Heart left ventricle (tissue), 13 donors: Measurements from ENCODE around the gene ENPP3.

Experiments
- POLR2A ChIP-seq, 2 donors: fragments of 450-650 bp; IDR thresholded peaks; one replicate each; pipeline ENCODE4 v1.6.1; 2017; ENCODE audit warnings: antibody characterized with exemption in 2 of 2, mild to moderate bottlenecking in 2 of 2, moderate library complexity in 2 of 2
- TF ChIP-seq, protein P1 (sequence below), 12 donors: fragments of 200-600 bp; sonication (generic) in 4 of 12; IDR thresholded peaks; one replicate each; pipeline versions ENCODE4 v1.5.0 to v1.8.0; 2018 to 2022; ENCODE audit warnings: antibody characterized with exemption in 12 of 12, mild to moderate bottlenecking in 5 of 12
- donor health status: ischemic (EF 13 %, LVEDD 7.1; RV severe dilation, severe dysfunction).
- donor health status: DM: no; HTN: yes; CAD: no.
- donor health status: DM: no; HTN: no; CAD: no.
- donor health status: ischemic (EF 25% LVEDD 6.9; RV normal size, moderate dysfunction).
- donor health status: ischemic (EF 25% LVEDD 5.7; RV mildly dilated, moderate dysfunction).
- donor health status: ischemic (EF 35%, LVEDD 5.7; RV mildly dilated, moderate dysfunction).
- donor health status: nonischemic (EF 11% LVEDD 7.7; RV severe dilation, severe dysfunction).
- donor health status: DM: yes; HTN: yes; CAD: no.
- donor health status: PGD.
- donor health status: ischemic (EF 29% LVEDD 5.4; RV normal size, mild dysfunction).
- donor health status: nonischemic (EF 23%, LVEDD 6.1; RV moderate dilation, normal function).

DNA sequence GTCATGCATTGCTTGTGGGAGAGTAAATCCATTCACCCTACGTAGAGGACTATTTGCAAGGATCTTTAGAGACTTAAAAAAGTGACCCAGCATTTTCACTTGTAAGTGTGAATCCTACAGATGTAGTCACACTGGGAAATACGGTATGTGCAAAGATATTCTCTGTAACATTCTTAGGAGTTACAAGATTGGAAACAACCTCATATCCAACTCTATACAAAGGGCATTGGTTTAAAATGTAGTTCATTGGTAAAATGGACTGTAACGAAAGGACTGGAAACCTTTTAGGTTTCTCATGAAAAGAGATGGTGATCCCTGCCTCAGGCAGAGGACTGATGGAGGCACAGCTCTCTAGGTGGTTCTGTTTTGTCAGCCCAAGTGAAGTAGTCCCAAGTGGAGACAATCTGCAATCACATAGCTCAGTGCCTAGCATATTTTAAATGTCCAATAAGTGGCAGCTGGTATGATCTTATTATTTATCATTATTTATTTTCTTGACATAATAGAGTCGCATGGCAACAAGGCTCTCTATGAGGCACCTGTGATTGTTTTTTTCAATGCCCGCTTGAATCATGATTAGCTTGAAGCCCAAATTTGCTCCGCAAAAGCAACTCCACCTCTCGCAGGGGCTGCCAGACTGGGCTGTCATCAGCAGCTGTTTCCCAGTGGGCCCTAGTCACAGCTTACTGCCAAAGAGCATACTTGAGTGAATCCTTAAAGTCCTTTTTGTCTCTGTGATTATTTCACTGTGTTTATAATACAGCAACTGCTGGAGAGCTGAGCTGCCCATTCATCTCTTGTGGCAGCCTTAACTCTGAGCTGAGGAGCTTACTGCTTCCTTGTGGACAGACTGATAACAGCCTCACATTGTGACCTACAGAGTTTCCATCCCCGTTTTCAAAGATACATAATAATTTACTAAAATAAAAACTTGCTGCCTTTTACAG, 150.9 kb downstream of the ENPP3 start:
- TF ChIP-seq POLR2A (IDR thresholded peaks at IDR 0.05) = no peak
- TF ChIP-seq, protein P1, sequence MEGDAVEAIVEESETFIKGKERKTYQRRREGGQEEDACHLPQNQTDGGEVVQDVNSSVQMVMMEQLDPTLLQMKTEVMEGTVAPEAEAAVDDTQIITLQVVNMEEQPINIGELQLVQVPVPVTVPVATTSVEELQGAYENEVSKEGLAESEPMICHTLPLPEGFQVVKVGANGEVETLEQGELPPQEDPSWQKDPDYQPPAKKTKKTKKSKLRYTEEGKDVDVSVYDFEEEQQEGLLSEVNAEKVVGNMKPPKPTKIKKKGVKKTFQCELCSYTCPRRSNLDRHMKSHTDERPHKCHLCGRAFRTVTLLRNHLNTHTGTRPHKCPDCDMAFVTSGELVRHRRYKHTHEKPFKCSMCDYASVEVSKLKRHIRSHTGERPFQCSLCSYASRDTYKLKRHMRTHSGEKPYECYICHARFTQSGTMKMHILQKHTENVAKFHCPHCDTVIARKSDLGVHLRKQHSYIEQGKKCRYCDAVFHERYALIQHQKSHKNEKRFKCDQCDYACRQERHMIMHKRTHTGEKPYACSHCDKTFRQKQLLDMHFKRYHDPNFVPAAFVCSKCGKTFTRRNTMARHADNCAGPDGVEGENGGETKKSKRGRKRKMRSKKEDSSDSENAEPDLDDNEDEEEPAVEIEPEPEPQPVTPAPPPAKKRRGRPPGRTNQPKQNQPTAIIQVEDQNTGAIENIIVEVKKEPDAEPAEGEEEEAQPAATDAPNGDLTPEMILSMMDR (IDR thresholded peaks at IDR 0.05) = peak in 4 of 12 donors; percentile 21 to 40 (median 28)
